Mucosa of descending colon (tissue), 3 donors: ENCODE results near the gene EBF4. TPM values are rescaled to one million over a fixed set of nuclear protein-coding genes. Genes with fewer than 3 reads are reported as not detected.

ENCODE experiments used
- ATAC-seq: fragments of 200-7000 bp; cut with Tn5 transposase; one replicate; pipeline ENCODE4 v1.9.1; 2020; ENCODE audit warnings: mild to moderate bottlenecking, moderate library complexity
- DNase-seq, 3 donors: peaks; one replicate each; pipeline ENCODE4 v3.0.0-alpha.2; 2020
- H3K36me3 ChIP-seq: fragments of 200-600 bp; one replicate; pipeline ENCODE4 v1.8.0; 2021; ENCODE audit warnings: low read depth, mild to moderate bottlenecking
- H3K4me1 ChIP-seq: fragments of 200-600 bp; one replicate; pipeline ENCODE4 v1.8.0; 2021; ENCODE audit warnings: low read depth, mild to moderate bottlenecking
- H3K4me3 ChIP-seq: fragments of 200-600 bp; one replicate; pipeline ENCODE4 v1.8.0; 2021; ENCODE audit warnings: mild to moderate bottlenecking
- H3K9me3 ChIP-seq: fragments of 200-600 bp; one replicate; pipeline ENCODE4 v1.8.0; 2021; ENCODE audit warnings: mild to moderate bottlenecking
- CTCF ChIP-seq: fragments of 200-600 bp; IDR thresholded peaks from one replicate; pipeline ENCODE4 v1.8.0; 2022; ENCODE audit warnings: antibody characterized with exemption, mild to moderate bottlenecking
- intact Hi-C, 2 donors: fragments of 100-400 bp; cut with DNase I in 1 of 2; cut with micrococcal nuclease in 1 of 2; formaldehyde crosslinking; loops; one replicate each; pipeline versions ENCODE4 v1.11.0 to v1.11.1; 2022; cut with DNase I, micrococcal nuclease
- long read RNA-seq, 2 donors: library from polyadenylated mRNA; unstranded; transcript quantifications; one replicate each; pipeline ENCODE4 v2.0.0, GENCODE V29; 2019 to 2021
- total RNA-seq, 3 donors: library from RNA; stranded (reverse); fragmentation: NEBNext Ultra II Directional in 2 of 3; extraction: Animal tissue kit (Norgen Biotek cat#: 25700) in 2 of 3; gene quantifications; one replicate each; pipeline versions ENCODE4 v1.2.1 to v1.2.4, GENCODE V29; 2021 to 2023
- donor health status: DM: no; HTN: no; CAD: no; lungs with moderate emphysema.
- donor health status: DM: no; HTN: no; CAD: no.
- donor health status: DM: no; HTN: yes; CAD: no.

Gene EBF4
- total RNA-seq: 10 to 100 TPM in 1 of 3 donors, 1 to 10 TPM in 2; 3.6 to 53.3 (median 4.5) TPM
- long read RNA-seq, donor 1, transcript EBF4-202 (18 exons, 2,910 nt): major isoform, 9 of 57 reads
- long read RNA-seq, donor 1, transcript EBF4-206 (3 exons, 1,647 nt): minor isoform, 6 of 57 reads
- long read RNA-seq, donor 1, transcript EBF4-203 (18 exons, 2,788 nt): minor isoform, 8 of 57 reads
- long read RNA-seq, donor 1, partial matches to known transcripts: 19 of 57 reads
- long read RNA-seq, donor 1, other reads (novel, unspliced or antisense): 13 of 57 reads
- long read RNA-seq, donor 2, partial matches to known transcripts: 0 of 1 reads
- long read RNA-seq, donor 2, other reads (novel, unspliced or antisense): 1 of 1 reads

- Histone ChIP-seq H3K4me3 (no peak within 1 kb of the TSS), H3K9me3 (no peaks in the 10 kb centered on the region), H3K4me1 (peaks cover 8% of the 10 kb centered on the region), H3K36me3 (no peaks in the 10 kb centered on the region)
- DNase-seq: peak in 1 of 3 donors; percentile 46
- TF ChIP-seq CTCF: no peak
- peak; percentile 26 for ATAC-seq
- intact Hi-C loops: no loop called here
Measured at GRCh38 chr20:2692036-2692885, at the start of gene EBF4. TSS of gene EBF4 (plus strand) at chr20:2692780. CDS start at chr20:2693646, 866 bp downstream.

GRCh38 chr20:2643708-2644107, 48.9 kb upstream of the EBF4 start:
- no peak overlapping the region for H3K4me3 ChIP-seq
- intact Hi-C loops: no loop called here
- no peaks in the 10 kb centered on the region for H3K9me3 ChIP-seq
- H3K4me1 ChIP-seq: no peaks in the 10 kb centered on the region
- DNase-seq: no peak
- no peak for ATAC-seq
- no peak for TF ChIP-seq CTCF
- H3K36me3 ChIP-seq: no peaks in the 10 kb centered on the region

GRCh38 chr20:2651772-2652723, 40.5 kb upstream of the EBF4 start, which contains the start of gene NOP56:
TSS of gene NOP56 (plus strand) at chr20:2652632. CDS start at chr20:2652661, 29 bp downstream.
- H3K4me1 ChIP-seq: peaks cover 11% of the 10 kb centered on the region
- intact Hi-C loops: no loop called here
- TF ChIP-seq CTCF: no peak
- ATAC-seq: peak; percentile 98
- peak; percentile 93 to 98 (median 95) for DNase-seq
- peak within 1 kb of the TSS; percentile 81 for H3K4me3 ChIP-seq
- H3K9me3 ChIP-seq: no peaks in the 10 kb centered on the region
- H3K36me3 ChIP-seq: peaks cover 6% of the 10 kb centered on the region

- TF ChIP-seq CTCF: no peak
- no peaks in the 10 kb centered on the region for H3K9me3 ChIP-seq
- H3K36me3 ChIP-seq: peaks cover 6% of the 10 kb centered on the region
- ATAC-seq (peak; percentile 57), DNase-seq (peak; percentile 35 to 84 (median 54))
- H3K4me3 ChIP-seq: peak overlapping the region; percentile 81
- peaks cover 11% of the 10 kb centered on the region for H3K4me1 ChIP-seq
- intact Hi-C loops: no loop called here
Measured at GRCh38 chr20:2652724-2653555, 39.6 kb upstream of the EBF4 start.
